BLaER1 treated with 17β-estradiol and CSF1 and Interleukin-3, amounts not matched to agents 10 nM and 100 nM (cell line): Measurements from ENCODE around the gene RBFOX2.
A peak's percentile ranks its signal among the peaks of the same experiment; 100 is the strongest.

ENCODE experiments used
- H3K27ac ChIP-seq, 11 experiments: shearing (Covaris generic); formaldehyde crosslinking; 2 replicates each; pipeline ENCODE4 v1.8.1; 2022
- H3K27me3 ChIP-seq, 11 experiments: shearing (Covaris generic); formaldehyde crosslinking; 2 replicates each; pipeline ENCODE4 v1.8.1; 2022
- H3K36me3 ChIP-seq, 11 experiments: shearing (Covaris generic); formaldehyde crosslinking; 2 replicates each; pipeline ENCODE4 v1.8.1; 2022
- H3K4me1 ChIP-seq, 10 experiments: shearing (Covaris generic); formaldehyde crosslinking; 2 replicates each; pipeline ENCODE4 v1.8.1; 2022
- H3K4me2 ChIP-seq, 11 experiments: shearing (Covaris generic); formaldehyde crosslinking; 2 replicates each; pipeline ENCODE4 v1.8.1; 2022
- H3K4me3 ChIP-seq, 10 experiments: shearing (Covaris generic); formaldehyde crosslinking; 2 replicates each; pipeline ENCODE4 v1.8.1; 2022
- H3K9ac ChIP-seq, 11 experiments: shearing (Covaris generic); formaldehyde crosslinking; 2 replicates each; pipeline ENCODE4 v1.8.1; 2022
- H3K9me3 ChIP-seq, 11 experiments: shearing (Covaris generic); formaldehyde crosslinking; replicated peaks in 1 of 11; 2 replicates each; pipeline ENCODE4 v1.8.1; 2022
- H4K20me1 ChIP-seq, 11 experiments: shearing (Covaris generic); formaldehyde crosslinking; 2 replicates each; pipeline ENCODE4 v1.8.1; 2022
- Cebpa-rat ChIP-seq, 11 experiments: shearing (Covaris generic); IDR thresholded peaks; 2 replicates each; pipeline ENCODE4 v1.8.1; 2022

Gene RBFOX2

DNA sequence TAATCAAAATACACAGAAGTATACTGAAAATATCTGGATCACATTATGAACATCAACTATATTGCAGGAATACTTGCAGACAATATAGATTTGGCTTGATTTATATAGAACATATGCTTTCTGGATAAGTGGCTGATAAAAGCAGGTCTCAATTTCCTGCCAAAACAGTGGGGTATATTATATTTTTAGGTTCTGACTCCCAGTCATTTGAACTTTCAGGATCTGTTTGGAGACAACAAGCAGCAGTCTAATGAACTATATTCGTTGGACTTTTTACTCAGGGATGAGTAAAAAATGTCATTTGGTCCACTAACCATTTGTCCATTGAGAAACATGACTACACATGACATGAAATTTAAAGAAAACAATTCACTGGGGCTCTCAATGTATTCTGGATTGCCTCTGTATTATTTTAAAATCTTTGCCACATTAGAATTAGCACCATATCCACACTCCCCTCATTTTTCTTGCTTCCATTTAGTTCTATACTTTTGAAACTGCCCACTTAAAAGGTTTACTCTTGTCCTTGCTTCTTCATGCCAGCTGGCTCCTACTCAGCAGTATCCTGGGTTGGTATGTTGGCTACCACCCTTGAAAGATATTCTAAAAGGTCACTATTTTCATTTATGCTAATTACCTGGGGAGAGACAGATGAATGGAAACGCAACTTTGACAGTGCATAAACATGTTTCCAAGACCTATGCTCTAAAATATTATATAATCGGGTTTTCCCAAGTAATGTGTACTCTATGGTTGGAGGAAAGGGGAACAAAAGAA is 157.9 kb downstream of the RBFOX2 start:
- Histone ChIP-seq H3K4me3 (no peak overlapping the region), H3K27me3 (no peaks in the 10 kb centered on the region), H3K36me3 (no peaks in the 10 kb centered on the region; a peak in 1 of 22 replicates), H3K27ac (no peak overlapping the region), H3K4me1 (no peaks in the 10 kb centered on the region), H3K9ac (no peak overlapping the region), H3K4me2 (no peak overlapping the region), H4K20me1 (no peaks in the 10 kb centered on the region), H3K9me3 (peaks cover 0 to 13% (median 5%) of the 10 kb centered on the region in 11 experiments; a peak in 15 of 22 replicates)
- no peak for TF ChIP-seq Cebpa-rat (IDR thresholded peaks at IDR 0.05)

DNA sequence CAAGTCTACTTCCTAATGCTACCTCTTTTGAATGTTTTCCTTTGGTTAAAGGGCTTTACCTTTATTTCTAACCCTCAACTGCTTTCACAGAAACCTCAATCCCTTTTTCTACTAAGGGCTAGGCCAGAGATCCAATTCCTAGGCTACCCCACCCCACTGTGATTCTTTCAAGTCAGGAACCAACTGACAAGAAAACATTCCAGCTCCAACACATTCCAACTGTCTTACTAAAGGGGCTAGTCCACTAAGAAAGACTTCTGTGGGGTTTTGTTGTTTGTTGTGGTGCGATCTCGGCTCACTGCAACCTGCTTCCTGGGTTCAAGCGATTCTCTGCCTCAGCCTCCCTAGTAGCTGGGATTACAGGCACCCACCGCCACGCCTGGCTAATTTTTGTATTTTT is 159.7 kb downstream of the RBFOX2 start:
- Histone ChIP-seq H3K27ac (no peak overlapping the region), H3K9me3 (no peaks in the 10 kb centered on the region), H4K20me1 (no peaks in the 10 kb centered on the region), H3K4me2 (no peak overlapping the region), H3K4me1 (no peaks in the 10 kb centered on the region), H3K4me3 (no peak overlapping the region), H3K36me3 (no peaks in the 10 kb centered on the region), H3K27me3 (no peaks in the 10 kb centered on the region), H3K9ac (no peak overlapping the region)
- TF ChIP-seq Cebpa-rat (IDR thresholded peaks at IDR 0.05), result no peak

DNA sequence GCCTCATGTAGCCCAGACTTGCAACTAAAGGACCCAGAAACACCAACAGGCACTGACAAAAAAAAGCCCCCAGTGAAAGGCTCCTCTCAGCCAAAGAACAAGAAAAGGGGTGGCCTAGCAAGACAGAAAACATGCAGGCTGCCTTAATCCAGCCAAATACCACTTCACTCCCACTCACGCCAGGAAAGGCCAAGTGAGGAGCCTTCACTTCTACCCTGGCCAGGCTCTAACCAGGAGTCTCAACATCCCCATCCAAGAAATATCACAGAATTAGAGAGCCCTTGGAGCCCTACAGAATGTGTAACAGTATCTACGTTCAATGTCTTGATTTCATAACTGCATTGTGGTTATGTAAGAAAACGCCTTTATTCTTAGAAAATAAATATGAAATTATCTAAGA is 162.0 kb downstream of the RBFOX2 start:
- Histone ChIP-seq H3K27ac (no peak overlapping the region), H3K9me3 (no peaks in the 10 kb centered on the region), H3K36me3 (no peaks in the 10 kb centered on the region), H3K9ac (no peak overlapping the region), H3K4me2 (no peak overlapping the region), H3K27me3 (no peaks in the 10 kb centered on the region), H4K20me1 (no peaks in the 10 kb centered on the region), H3K4me1 (no peaks in the 10 kb centered on the region), H3K4me3 (no peak overlapping the region)
- TF ChIP-seq Cebpa-rat (IDR thresholded peaks at IDR 0.05), result no peak

DNA sequence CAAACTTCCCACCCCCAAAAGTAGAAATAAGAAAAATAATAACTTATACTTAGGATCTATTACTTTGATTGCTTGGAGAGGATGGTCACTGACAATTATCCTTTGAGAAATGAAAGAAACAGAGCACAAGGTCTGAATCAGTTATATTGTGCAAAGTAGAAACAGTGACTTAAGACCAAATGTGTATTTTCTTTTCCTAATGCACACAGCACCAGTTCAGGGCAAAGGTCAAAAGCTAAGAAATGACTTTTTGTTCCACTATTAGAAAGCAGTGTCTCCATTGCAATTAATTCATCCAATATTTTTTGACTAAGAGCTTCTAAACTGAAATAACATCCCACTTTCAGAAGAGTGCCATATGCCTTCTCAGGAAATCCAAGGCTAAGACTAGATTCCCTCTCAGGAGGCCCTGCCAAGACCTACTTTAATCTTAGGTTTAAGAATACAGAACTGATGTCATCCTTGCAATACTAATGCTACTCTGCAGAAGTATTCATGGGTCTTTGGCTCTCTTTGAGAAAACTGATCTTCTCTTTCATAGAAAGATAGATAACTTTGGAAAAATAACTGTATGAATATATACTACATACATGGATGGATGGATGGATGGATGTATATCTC is 164.0 kb downstream of the RBFOX2 start:
- Histone ChIP-seq H3K4me1 (peaks cover 0 to 11% (median 0%) of the 10 kb centered on the region in 10 experiments; a peak in 5 of 20 replicates), H3K9ac (no peak overlapping the region), H4K20me1 (no peaks in the 10 kb centered on the region), H3K36me3 (no peaks in the 10 kb centered on the region), H3K27me3 (no peaks in the 10 kb centered on the region), H3K4me2 (no peak overlapping the region), H3K27ac (no peak overlapping the region), H3K4me3 (no peak overlapping the region), H3K9me3 (peaks cover 0 to 6% (median 0%) of the 10 kb centered on the region in 11 experiments; a peak in 2 of 22 replicates)
- no peak for TF ChIP-seq Cebpa-rat (IDR thresholded peaks at IDR 0.05)

DNA sequence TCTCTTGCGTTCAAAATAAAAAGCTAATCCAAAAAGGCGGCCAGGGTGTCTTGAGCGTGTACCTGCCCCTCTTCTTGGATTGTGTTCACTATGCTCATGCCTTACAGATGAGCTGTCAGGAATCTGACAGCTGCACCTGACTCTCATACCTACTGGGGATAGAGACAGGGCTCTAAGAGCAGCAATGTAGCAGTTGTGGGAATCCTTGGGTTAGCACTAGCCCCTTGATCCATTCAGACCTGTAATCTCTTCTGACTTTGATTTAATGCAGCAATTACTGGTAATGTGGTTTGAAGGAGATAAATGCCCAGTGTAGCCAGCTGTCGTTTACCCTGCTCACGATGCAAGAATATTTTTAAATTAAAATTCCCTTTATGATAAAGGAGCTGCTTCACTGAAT is 165.2 kb downstream of the RBFOX2 start:
- Histone ChIP-seq H3K9ac (no peak overlapping the region), H3K9me3 (peaks cover 0 to 6% (median 0%) of the 10 kb centered on the region in 11 experiments; a peak in 2 of 22 replicates), H3K27me3 (no peaks in the 10 kb centered on the region), H3K4me3 (no peak overlapping the region), H3K36me3 (no peaks in the 10 kb centered on the region), H3K4me1 (peaks cover 0 to 11% (median 0%) of the 10 kb centered on the region in 10 experiments; a peak in 5 of 20 replicates), H3K27ac (no peak overlapping the region), H4K20me1 (no peaks in the 10 kb centered on the region), H3K4me2 (no peak overlapping the region)
- TF ChIP-seq Cebpa-rat (IDR thresholded peaks at IDR 0.05), result no peak

DNA sequence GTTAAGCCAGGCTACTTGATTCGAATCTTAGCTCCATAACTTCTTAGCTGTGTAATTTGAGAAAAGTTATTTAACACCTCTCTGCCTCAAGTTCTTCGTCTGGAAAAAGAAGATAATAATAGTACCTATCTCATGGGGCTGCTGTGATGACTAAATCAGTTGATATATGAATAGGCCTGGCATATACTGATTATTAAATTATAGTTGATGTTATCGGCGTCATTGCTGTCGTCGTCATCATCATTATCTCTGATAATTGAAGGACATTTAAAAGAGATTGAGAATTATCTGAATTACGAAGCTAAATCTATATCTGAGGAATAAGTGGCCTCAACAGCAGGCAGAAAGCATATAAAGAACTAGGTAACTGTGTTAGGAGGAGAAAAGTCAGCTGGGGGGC is 165.9 kb downstream of the RBFOX2 start:
- Histone ChIP-seq H3K4me1 (peaks cover 0 to 11% (median 0%) of the 10 kb centered on the region in 10 experiments; a peak in 5 of 20 replicates), H3K4me3 (no peak overlapping the region), H3K4me2 (no peak overlapping the region)

DNA sequence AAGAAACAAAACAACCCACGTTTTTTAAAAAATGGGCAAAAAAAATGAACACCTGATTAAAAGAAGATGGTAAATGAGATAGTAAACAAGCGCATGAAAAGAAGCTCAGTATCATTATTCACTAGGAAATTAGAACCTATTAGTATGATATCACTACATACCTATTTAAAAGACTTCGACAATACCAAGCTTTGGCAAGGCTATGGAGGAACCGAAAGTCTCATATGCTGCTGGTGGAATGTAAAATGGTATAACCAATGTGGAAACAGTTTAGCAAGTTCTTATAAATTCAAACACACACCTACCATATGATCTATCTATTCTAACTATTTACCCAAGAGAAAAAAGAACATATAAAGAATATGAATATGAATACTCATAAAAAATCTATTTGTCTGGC is 167.2 kb downstream of the RBFOX2 start:
- no peak overlapping the region; a peak in 2 of 22 replicates for H3K4me2 ChIP-seq

More for the DNA sequence above, 165.9 kb downstream of the RBFOX2 start:
- Histone ChIP-seq H3K9ac (no peak overlapping the region), H3K27me3 (no peaks in the 10 kb centered on the region), H3K36me3 (no peaks in the 10 kb centered on the region), H3K27ac (no peak overlapping the region), H4K20me1 (no peaks in the 10 kb centered on the region), H3K9me3 (peaks cover 0 to 6% (median 0%) of the 10 kb centered on the region in 11 experiments; a peak in 2 of 22 replicates)
- TF ChIP-seq Cebpa-rat (IDR thresholded peaks at IDR 0.05), result no peak

DNA sequence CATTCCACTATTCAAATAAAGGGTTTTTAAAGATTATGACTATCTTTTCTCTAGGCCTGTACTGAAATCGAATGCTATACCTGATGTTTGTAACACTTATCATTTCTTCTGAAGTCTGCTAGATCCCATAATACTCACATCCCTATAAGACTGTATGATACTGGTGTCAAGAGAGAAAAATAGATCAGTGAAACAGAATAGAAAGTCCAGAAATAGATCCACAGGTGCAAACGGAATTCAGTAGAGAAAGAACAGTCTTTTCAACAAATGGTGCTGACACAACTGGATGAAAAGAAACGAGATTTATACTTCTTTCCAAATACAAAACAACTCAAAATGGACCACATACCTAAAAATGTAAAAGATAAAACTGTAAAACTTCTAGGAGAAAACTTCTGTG is 167.8 kb downstream of the RBFOX2 start:
- H3K4me2 ChIP-seq, result peak overlapping the region in 5 of 11 experiments; percentile 2 to 32 (median 16); a peak in 6 of 22 replicates
- no peaks in the 10 kb centered on the region for H4K20me1 ChIP-seq
- no peak overlapping the region for H3K27ac ChIP-seq

More for the DNA sequence above, 167.2 kb downstream of the RBFOX2 start:
- no peak for TF ChIP-seq Cebpa-rat (IDR thresholded peaks at IDR 0.05)
- H3K4me3 ChIP-seq, result no peak overlapping the region
- H3K27me3 ChIP-seq, result no peaks in the 10 kb centered on the region
- H3K4me1 ChIP-seq, result peaks cover 0 to 11% (median 0%) of the 10 kb centered on the region in 10 experiments; a peak in 5 of 20 replicates
- no peaks in the 10 kb centered on the region for H4K20me1 ChIP-seq
- H3K9me3 ChIP-seq, result peaks cover 0 to 6% (median 0%) of the 10 kb centered on the region in 11 experiments; a peak in 2 of 22 replicates
- no peaks in the 10 kb centered on the region for H3K36me3 ChIP-seq
- H3K9ac ChIP-seq, result no peak overlapping the region
- H3K27ac ChIP-seq, result no peak overlapping the region

DNA sequence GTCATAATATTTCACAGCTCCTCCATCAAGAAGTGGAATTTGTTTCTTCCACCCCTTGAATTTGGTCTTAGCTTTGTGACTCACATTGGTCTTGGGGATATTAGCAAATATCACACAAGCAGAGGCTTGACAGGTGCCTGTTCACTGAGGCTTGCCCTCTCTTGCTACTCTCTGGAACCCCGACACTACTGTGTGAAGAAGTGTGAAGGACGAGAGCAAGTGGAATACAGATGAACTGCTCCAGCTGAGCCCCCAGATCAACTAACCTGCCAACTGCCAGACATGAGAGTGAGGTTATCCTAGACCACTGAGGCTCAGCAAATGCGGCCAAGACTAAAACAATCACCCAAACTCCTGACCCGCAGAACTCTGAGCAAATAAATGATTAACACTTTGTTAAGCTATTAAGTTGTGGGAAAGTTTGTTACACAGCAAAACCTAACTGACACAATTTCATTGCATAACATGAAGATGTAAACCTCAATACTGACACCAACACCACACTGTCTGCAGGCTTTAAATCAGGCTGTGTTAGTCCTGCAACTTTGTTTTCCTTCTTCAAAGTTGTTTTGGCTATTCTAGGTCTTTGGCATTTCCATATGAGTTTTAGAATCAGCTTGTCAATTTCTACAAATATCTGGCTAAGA is 168.4 kb downstream of the RBFOX2 start:
- H3K27ac ChIP-seq, result no peak overlapping the region
- no peak for TF ChIP-seq Cebpa-rat (IDR thresholded peaks at IDR 0.05)
- no peak overlapping the region for H3K9ac ChIP-seq
- peak overlapping the region in 3 of 11 experiments; percentile 2 to 32 (median 25); a peak in 5 of 22 replicates for H3K4me2 ChIP-seq
- no peaks in the 10 kb centered on the region for H3K36me3 ChIP-seq
- no peaks in the 10 kb centered on the region for H4K20me1 ChIP-seq
- peaks cover 0 to 6% (median 0%) of the 10 kb centered on the region in 11 experiments; a peak in 2 of 22 replicates for H3K9me3 ChIP-seq
- no peaks in the 10 kb centered on the region for H3K27me3 ChIP-seq
- no peak overlapping the region for H3K4me3 ChIP-seq
- H3K4me1 ChIP-seq, result peaks cover 0 to 11% (median 0%) of the 10 kb centered on the region in 10 experiments; a peak in 5 of 20 replicates

More for the DNA sequence above, 167.8 kb downstream of the RBFOX2 start:
- Histone ChIP-seq H3K4me3 (no peak overlapping the region), H3K36me3 (no peaks in the 10 kb centered on the region), H3K27me3 (no peaks in the 10 kb centered on the region), H3K9ac (no peak overlapping the region), H3K9me3 (peaks cover 0 to 6% (median 0%) of the 10 kb centered on the region in 11 experiments; a peak in 2 of 22 replicates), H3K4me1 (peaks cover 0 to 11% (median 0%) of the 10 kb centered on the region in 10 experiments; a peak in 5 of 20 replicates)
- TF ChIP-seq Cebpa-rat (IDR thresholded peaks at IDR 0.05), result no peak
